Thoracic aorta (tissue), 2 donors: ENCODE results near the gene RAB20. TPM values are rescaled to one million over a fixed set of nuclear protein-coding genes. Genes with fewer than 3 reads are reported as not detected.

Experiments used
- ATAC-seq: fragments of 150-250 bp; one replicate; pipeline ENCODE4 v1.8.0; 2017; ENCODE audit warnings: low read depth; ENCODE audit not compliant: insufficient number of reproducible peaks, low FRiP score
- DNase-seq: peaks from one replicate; pipeline ENCODE4 v3.0.0-alpha.2; 2020; ENCODE audit warnings: low spot score
- H3K27ac ChIP-seq, 2 donors: fragments of 200-600 bp; sonication (generic); 1 replicate in 1 of 2; 2 replicates in 1 of 2; pipeline ENCODE4 v1.5.1; 2016; ENCODE audit warnings: mild to moderate bottlenecking in 2 of 2, moderate library complexity in 2 of 2
- H3K27me3 ChIP-seq: fragments of 200-600 bp; sonication (generic); replicated peaks from 2 replicates; pipeline ENCODE4 v1.6.0; 2016; ENCODE audit warnings: mild to moderate bottlenecking; ENCODE audit not compliant: insufficient read depth
- H3K36me3 ChIP-seq: fragments of 200-600 bp; sonication (generic); one replicate; pipeline ENCODE4 v1.5.1; 2016
- H3K4me1 ChIP-seq, 2 donors: fragments of 200-600 bp; sonication (generic); 1 replicate in 1 of 2; 2 replicates in 1 of 2; pipeline versions ENCODE4 v1.5.1 to v1.6.0; 2016; ENCODE audit warnings: low read depth in 2 of 2, mild to moderate bottlenecking in 1 of 2; ENCODE audit not compliant: control insufficient read depth in 1 of 2
- H3K4me3 ChIP-seq: fragments of 200-600 bp; sonication (generic); 2 replicates; pipeline ENCODE4 v1.5.1; 2016; ENCODE audit warnings: mild to moderate bottlenecking
- H3K9me3 ChIP-seq: fragments of 200-600 bp; sonication (generic); 2 replicates; pipeline ENCODE4 v1.5.1; 2016
- total RNA-seq, 2 donors: library from RNA; depleted of rRNA; stranded (reverse); fragments of >200 nt; gene quantifications; one replicate each; pipeline versions ENCODE4 v1.1.0 to v1.2.3, GENCODE V29; 2016
- TF ChIP-seq, protein P1 (sequence below): fragments of 200-600 bp; sonication (generic); IDR thresholded peaks from one replicate; pipeline ENCODE4 v1.5.1; 2019; ENCODE audit warnings: antibody characterized with exemption

Gene RAB20
- total RNA-seq, 2 donors from 2014 or later = 22.6 to 34.5 TPM

- H3K4me1 ChIP-seq = peaks cover 7 to 42% of the 10 kb centered on the region in 2 donors
- no peaks in the 10 kb centered on the region for H3K9me3 ChIP-seq
- ATAC-seq (no peak), DNase-seq (no peak)
- no peaks in the 10 kb centered on the region for H3K36me3 ChIP-seq
- H3K4me3 ChIP-seq = peak overlapping the region; percentile 88
- H3K27ac ChIP-seq = peak overlapping the region; percentile 81 to 90
- TF ChIP-seq, protein P1, sequence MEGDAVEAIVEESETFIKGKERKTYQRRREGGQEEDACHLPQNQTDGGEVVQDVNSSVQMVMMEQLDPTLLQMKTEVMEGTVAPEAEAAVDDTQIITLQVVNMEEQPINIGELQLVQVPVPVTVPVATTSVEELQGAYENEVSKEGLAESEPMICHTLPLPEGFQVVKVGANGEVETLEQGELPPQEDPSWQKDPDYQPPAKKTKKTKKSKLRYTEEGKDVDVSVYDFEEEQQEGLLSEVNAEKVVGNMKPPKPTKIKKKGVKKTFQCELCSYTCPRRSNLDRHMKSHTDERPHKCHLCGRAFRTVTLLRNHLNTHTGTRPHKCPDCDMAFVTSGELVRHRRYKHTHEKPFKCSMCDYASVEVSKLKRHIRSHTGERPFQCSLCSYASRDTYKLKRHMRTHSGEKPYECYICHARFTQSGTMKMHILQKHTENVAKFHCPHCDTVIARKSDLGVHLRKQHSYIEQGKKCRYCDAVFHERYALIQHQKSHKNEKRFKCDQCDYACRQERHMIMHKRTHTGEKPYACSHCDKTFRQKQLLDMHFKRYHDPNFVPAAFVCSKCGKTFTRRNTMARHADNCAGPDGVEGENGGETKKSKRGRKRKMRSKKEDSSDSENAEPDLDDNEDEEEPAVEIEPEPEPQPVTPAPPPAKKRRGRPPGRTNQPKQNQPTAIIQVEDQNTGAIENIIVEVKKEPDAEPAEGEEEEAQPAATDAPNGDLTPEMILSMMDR = no peak
- no peaks in the 10 kb centered on the region for H3K27me3 ChIP-seq
These were observed 1.4 kb upstream of the RAB20 start for GRCh38 chr13:110562696-110563462.

- H3K27ac ChIP-seq = peak overlapping the region; percentile 81 to 90
- H3K4me1 ChIP-seq = peaks cover 7 to 49% of the 10 kb centered on the region in 2 donors
- H3K27me3 ChIP-seq = no peaks in the 10 kb centered on the region
- H3K36me3 ChIP-seq = no peaks in the 10 kb centered on the region
- TF ChIP-seq, protein P1 = no peak
- DNase-seq (no peak), ATAC-seq (no peak)
- H3K4me3 ChIP-seq = peak overlapping the region; percentile 88
- H3K9me3 ChIP-seq = no peaks in the 10 kb centered on the region
These were observed 595 bp upstream of the RAB20 start for GRCh38 chr13:110562036-110562597.

DNA sequence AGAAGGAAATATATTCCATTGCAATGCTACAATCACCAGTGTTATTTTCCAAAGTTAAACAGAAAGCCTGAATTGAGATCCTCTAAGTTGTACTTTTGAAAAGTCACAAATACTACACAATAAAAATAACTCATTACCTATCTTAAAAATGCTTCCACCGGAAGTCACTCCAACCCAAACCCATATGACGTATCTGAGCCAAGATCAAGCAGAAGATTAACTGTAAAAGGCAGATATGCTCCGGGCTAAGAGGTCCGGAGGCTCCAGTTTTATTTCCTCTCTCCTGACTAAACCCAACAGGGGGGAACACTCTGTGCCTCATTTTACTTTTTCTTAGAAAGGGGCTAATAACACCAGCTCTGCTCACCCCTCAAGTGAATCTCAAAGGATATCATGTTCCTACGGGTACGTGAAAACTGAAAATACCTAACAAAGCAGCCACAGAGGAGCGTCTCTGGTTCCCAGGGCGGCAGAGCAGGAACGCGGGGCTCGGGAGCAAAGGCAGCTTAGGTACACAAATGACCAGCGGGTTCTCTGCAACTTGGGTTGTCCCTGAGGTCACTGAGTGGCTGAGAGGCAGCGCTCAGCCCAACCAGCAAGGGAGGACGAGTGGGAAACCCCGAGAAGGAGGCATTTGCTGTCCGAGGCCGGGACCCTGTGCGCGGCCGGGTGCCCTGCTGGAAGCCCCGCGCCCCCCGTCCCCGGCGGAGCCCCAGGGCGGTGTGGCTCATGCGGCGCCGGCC, 750 bp downstream of the RAB20 start:
- Histone ChIP-seq H3K27me3 (no peaks in the 10 kb centered on the region), H3K4me1 (peaks cover 7 to 49% of the 10 kb centered on the region in 2 donors), H3K36me3 (no peaks in the 10 kb centered on the region), H3K9me3 (no peaks in the 10 kb centered on the region), H3K4me3 (peak overlapping the region; percentile 88), H3K27ac (peak overlapping the region; percentile 90)
- DNase-seq (no peak), ATAC-seq (peak; percentile 37)
- TF ChIP-seq, protein P1 = no peak

GRCh38 chr13:110559986-110560385, 1.5 kb downstream of the RAB20 start:
- DNase-seq = no peak
- TF ChIP-seq, protein P1 = no peak
- Histone ChIP-seq H3K4me3 (peak overlapping the region; percentile 88), H3K27me3 (no peaks in the 10 kb centered on the region), H3K9me3 (no peaks in the 10 kb centered on the region), H3K4me1 (peaks cover 7 to 49% of the 10 kb centered on the region in 2 donors), H3K27ac (peak overlapping the region; percentile 90), H3K36me3 (no peaks in the 10 kb centered on the region)
- ATAC-seq = no peak

- H3K4me3 ChIP-seq = peak overlapping the region; percentile 88
- H3K27me3 ChIP-seq = no peaks in the 10 kb centered on the region
- peak overlapping the region; percentile 90 for H3K27ac ChIP-seq
- no peak for DNase-seq
- ATAC-seq = no peak
- no peaks in the 10 kb centered on the region for H3K9me3 ChIP-seq
- H3K36me3 ChIP-seq = no peaks in the 10 kb centered on the region
- peaks cover 7 to 49% of the 10 kb centered on the region in 2 donors for H3K4me1 ChIP-seq
- TF ChIP-seq, protein P1 = no peak
These were observed 2.0 kb downstream of the RAB20 start for GRCh38 chr13:110559429-110559943.
